HEK293T (cell line): ENCODE data around the gene TJP3.

ENCODE experiments used
- CTCF ChIA-PET: fragments of 350-600 bp; formaldehyde crosslinking; extraction: SDS; loops from one replicate; lab custom pipeline; 2021; ENCODE audit warnings: antibody characterized with exemption, inconsistent platforms; lab: Yijun Ruan, JAX
- POLR2A ChIA-PET: fragments of 350-600 bp; formaldehyde crosslinking; extraction: SDS; loops from one replicate; lab custom pipeline; 2020; ENCODE audit warnings: antibody characterized with exemption, inconsistent platforms; lab: Yijun Ruan, JAX
- DNase-seq: peaks from one replicate; pipeline ENCODE4 v3.0.0; 2012; ENCODE audit warnings: mixed read lengths; ENCODE audit errors: extremely low spot score
- ARNT ChIP-seq: fragments of 450-650 bp; IDR thresholded peaks from 2 replicates; pipeline ENCODE4 v1.6.1; 2017; ENCODE audit warnings: mild to moderate bottlenecking
- BHLHE40 ChIP-seq: fragments of 450-650 bp; IDR thresholded peaks from 2 replicates; pipeline ENCODE4 v1.6.1; 2016; ENCODE audit warnings: mild to moderate bottlenecking, moderate library complexity, borderline replicate concordance
- CTBP1 ChIP-seq: fragments of 450-650 bp; IDR thresholded peaks from 2 replicates; pipeline ENCODE4 v1.6.1; 2016; ENCODE audit warnings: borderline replicate concordance
- ELF4 ChIP-seq: fragments of 450-650 bp; IDR thresholded peaks from 2 replicates; pipeline ENCODE4 v1.6.1; 2017; ENCODE audit warnings: antibody characterized with exemption
- FOXA1 ChIP-seq: fragments of 450-650 bp; IDR thresholded peaks from 2 replicates; pipeline ENCODE4 v1.6.1; 2016; ENCODE audit warnings: mild to moderate bottlenecking
- FOXK2 ChIP-seq: fragments of 450-650 bp; IDR thresholded peaks from 2 replicates; pipeline ENCODE4 v1.6.1; 2016; ENCODE audit warnings: mild to moderate bottlenecking
- FOXM1 ChIP-seq: fragments of 450-650 bp; IDR thresholded peaks from 2 replicates; pipeline ENCODE4 v1.6.1; 2017; ENCODE audit warnings: mild to moderate bottlenecking, borderline replicate concordance
- HDGF ChIP-seq: fragments of 450-650 bp; IDR thresholded peaks from 2 replicates; pipeline ENCODE4 v1.6.1; 2017; ENCODE audit warnings: antibody characterized with exemption, borderline replicate concordance
- L3MBTL2 ChIP-seq: fragments of 450-650 bp; conservative IDR thresholded peaks from 2 replicates; pipeline ENCODE4 v1.6.1; 2016; ENCODE audit warnings: mild to moderate bottlenecking
- LEF1 ChIP-seq: fragments of 450-650 bp; IDR thresholded peaks from 2 replicates; pipeline ENCODE4 v1.6.1; 2017; ENCODE audit warnings: mild to moderate bottlenecking, borderline replicate concordance
- NFRKB ChIP-seq: fragments of 450-650 bp; IDR thresholded peaks from 2 replicates; pipeline ENCODE4 v1.6.1; 2016; ENCODE audit warnings: mild to moderate bottlenecking, moderate library complexity
- PKNOX1 ChIP-seq: fragments of 450-650 bp; IDR thresholded peaks from 2 replicates; pipeline ENCODE4 v1.6.1; 2016
- SP1 ChIP-seq: fragments of 450-650 bp; IDR thresholded peaks from 2 replicates; pipeline ENCODE4 v1.6.1; 2017
- SUZ12 ChIP-seq: fragments of 450-650 bp; IDR thresholded peaks from 2 replicates; pipeline ENCODE4 v1.6.1; 2016; ENCODE audit warnings: mild to moderate bottlenecking
- TARDBP ChIP-seq: fragments of 450-650 bp; IDR thresholded peaks from 2 replicates; pipeline ENCODE4 v1.6.1; 2016
- ZNF384 ChIP-seq: fragments of 450-650 bp; IDR thresholded peaks from 2 replicates; pipeline ENCODE4 v1.6.1; 2016

TJP3 gene

GRCh38 chr19:3725640-3726310 lies 17.6 kb downstream of the TJP3 start:
- POLR2A ChIA-PET, result no interaction called here
- no peak for DNase-seq
- TF ChIP-seq LEF1, result no peak
- TF ChIP-seq SP1, result no peak
- no peak for TF ChIP-seq BHLHE40
- no peak for TF ChIP-seq FOXA1
- CTCF ChIA-PET, result no interaction called here

- TF ChIP-seq BHLHE40 (no peak), TARDBP (no peak), PKNOX1 (no peak), ZNF384 (no peak), HDGF (no peak), FOXK2 (no peak), FOXA1 (no peak), SUZ12 (no peak), ARNT (no peak), L3MBTL2 (no peak), FOXM1 (no peak), SP1 (no peak), NFRKB (no peak), CTBP1 (no peak), LEF1 (no peak), ELF4 (no peak)
- DNase-seq, result no peak
- POLR2A ChIA-PET, result interaction anchor here (1.3 kb wide), 1 partner anchor 32 kb away, joined by 4 read pairs; the partner anchor contains the start of gene MRPL54
- CTCF ChIA-PET, result no interaction called here
Measured at GRCh38 chr19:3730457-3730958, 22.3 kb downstream of the TJP3 start.

GRCh38 chr19:3732108-3732507 lies 23.9 kb downstream of the TJP3 start:
- ChIA-PET CTCF (no interaction called here), POLR2A (no interaction called here)
- no peak for TF ChIP-seq SUZ12
- TF ChIP-seq ZNF384, result no peak
- no peak for TF ChIP-seq ELF4
- no peak for TF ChIP-seq FOXM1
- TF ChIP-seq PKNOX1, result no peak
- TF ChIP-seq SP1, result no peak
- TF ChIP-seq L3MBTL2, result no peak
- TF ChIP-seq LEF1, result no peak
- no peak for TF ChIP-seq TARDBP
- no peak for TF ChIP-seq ARNT
- TF ChIP-seq NFRKB, result no peak
- no peak for TF ChIP-seq FOXA1
- TF ChIP-seq FOXK2, result no peak
- TF ChIP-seq BHLHE40, result no peak
- TF ChIP-seq CTBP1, result no peak
- TF ChIP-seq HDGF, result no peak
- no peak for DNase-seq

GRCh38 chr19:3733549-3734309 lies 25.5 kb downstream of the TJP3 start:
- DNase-seq, result no peak
- POLR2A ChIA-PET, result interaction anchor here (1.6 kb wide), 1 partner anchor 29 kb away, joined by 5 read pairs; the partner anchor contains the start of gene MRPL54
- TF ChIP-seq TARDBP (no peak), SP1 (no peak), CTBP1 (no peak)
- CTCF ChIA-PET, result no interaction called here

GRCh38 chr19:3734310-3734600 lies 26.1 kb downstream of the TJP3 start:
- CTCF ChIA-PET, result no interaction called here
- POLR2A ChIA-PET, result interaction anchor here (1.6 kb wide), 1 partner anchor 28 kb away, joined by 5 read pairs; the partner anchor contains the start of gene MRPL54
- TF ChIP-seq LEF1, result no peak
- no peak for TF ChIP-seq HDGF
- no peak for TF ChIP-seq FOXA1
- TF ChIP-seq NFRKB, result no peak
- TF ChIP-seq SUZ12, result no peak
- no peak for TF ChIP-seq PKNOX1
- TF ChIP-seq FOXM1, result no peak
- DNase-seq, result no peak

- ChIA-PET POLR2A (no interaction called here), CTCF (no interaction called here)
- DNase-seq, result no peak
- no peak for TF ChIP-seq BHLHE40
- TF ChIP-seq NFRKB, result no peak
- no peak for TF ChIP-seq FOXM1
- TF ChIP-seq SP1, result no peak
- no peak for TF ChIP-seq L3MBTL2
- no peak for TF ChIP-seq LEF1
- no peak for TF ChIP-seq TARDBP
- TF ChIP-seq HDGF, result no peak
- no peak for TF ChIP-seq CTBP1
- TF ChIP-seq SUZ12, result no peak
Measured at GRCh38 chr19:3736106-3736724, 28.0 kb downstream of the TJP3 start.
